Stimulated activated naive B cell treated with anti-CD40 and anti-IgM and Interleukin-4, amounts not matched to agents 10 μg/mL and 1 μg/mL and 100 μg/mL, for 72 hours (primary cell): ENCODE measurements around the gene GRM8.

ENCODE experiments used
- ATAC-seq, 2 donors: fragments of 150-1000 bp; cut with Tn5 transposase; replicated peaks; 2 replicates each; pipeline ENCODE4 v1.10.0; 2021; ENCODE audit warnings: moderate library complexity in 1 of 2
- DNase-seq: peaks from one replicate; pipeline ENCODE4 v3.0.0; 2021
- H3K27ac Mint-ChIP-seq: one replicate; pipeline ENCODE4 v1.8.0; 2022; ENCODE audit warnings: mild to moderate bottlenecking, mixed read lengths
- H3K27me3 Mint-ChIP-seq, 2 donors: one replicate each; pipeline ENCODE4 v1.8.0; 2022; ENCODE audit warnings: mixed read lengths in 2 of 2
- H3K36me3 Mint-ChIP-seq, 2 donors: one replicate each; pipeline ENCODE4 v1.8.0; 2022; ENCODE audit warnings: mixed read lengths in 2 of 2, mild to moderate bottlenecking in 1 of 2
- H3K4me1 Mint-ChIP-seq, 2 donors: one replicate each; pipeline ENCODE4 v1.8.0; 2022; ENCODE audit warnings: mixed read lengths in 2 of 2, mild to moderate bottlenecking in 1 of 2
- H3K4me3 Mint-ChIP-seq, 2 donors: one replicate each; pipeline ENCODE4 v1.8.0; 2022; ENCODE audit warnings: mild to moderate bottlenecking in 2 of 2, mixed read lengths in 2 of 2, moderate library complexity in 1 of 2
- H3K9me3 Mint-ChIP-seq, 2 donors: one replicate each; pipeline ENCODE4 v1.8.0; 2022; ENCODE audit warnings: mixed read lengths in 2 of 2, mild to moderate bottlenecking in 1 of 2

GRM8 gene

DNA sequence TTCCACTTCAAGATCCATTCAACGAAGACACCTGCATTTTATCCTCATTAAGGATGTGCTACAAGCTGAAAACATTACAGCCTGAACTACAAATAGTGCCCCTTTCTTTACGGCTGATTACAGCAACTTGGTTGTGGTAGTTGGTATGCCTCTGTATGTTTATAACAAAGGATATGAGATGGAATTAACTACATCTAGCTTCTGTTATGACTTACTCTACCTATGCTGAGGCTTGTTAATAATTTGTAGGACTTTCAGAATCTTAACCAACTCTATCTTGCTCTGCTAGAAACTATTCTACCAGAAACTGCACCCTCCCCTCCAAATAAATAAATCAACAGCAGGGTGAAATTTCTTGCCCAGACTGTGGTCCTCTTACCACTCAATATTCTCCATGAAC is 448.1 kb downstream of the GRM8 start:
- H3K4me1 Mint-ChIP-seq, result no peaks in the 10 kb centered on the region
- no peaks in the 10 kb centered on the region for H3K27me3 Mint-ChIP-seq
- H3K4me3 Mint-ChIP-seq, result no peak overlapping the region
- H3K27ac Mint-ChIP-seq, result no peak overlapping the region
- ATAC-seq (no peak), DNase-seq (no peak)
- no peaks in the 10 kb centered on the region for H3K9me3 Mint-ChIP-seq
- H3K36me3 Mint-ChIP-seq, result no peaks in the 10 kb centered on the region

DNA sequence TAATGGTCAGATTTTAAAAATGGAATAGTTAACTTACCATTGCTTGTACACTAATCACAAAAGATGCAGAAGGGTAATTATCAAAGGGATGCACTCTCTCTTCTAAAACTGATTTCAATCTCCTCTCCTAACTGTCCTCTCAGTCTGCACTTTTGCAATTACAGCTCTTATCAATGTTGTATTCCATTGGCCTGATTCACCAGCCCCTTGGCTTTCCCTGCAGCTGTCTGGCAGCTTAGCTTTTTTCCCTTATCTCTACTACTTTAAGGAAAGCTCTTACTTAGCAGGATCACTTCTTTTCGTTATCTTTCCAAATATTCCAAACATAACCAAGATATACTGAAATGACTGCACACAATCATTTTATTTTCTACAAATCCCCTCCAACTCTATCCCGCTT is 448.8 kb downstream of the GRM8 start:
- Mint-ChIP-seq H3K36me3 (no peaks in the 10 kb centered on the region), H3K9me3 (no peaks in the 10 kb centered on the region), H3K4me1 (no peaks in the 10 kb centered on the region), H3K4me3 (no peak overlapping the region), H3K27me3 (no peaks in the 10 kb centered on the region), H3K27ac (no peak overlapping the region)
- ATAC-seq (no peak), DNase-seq (no peak)

DNA sequence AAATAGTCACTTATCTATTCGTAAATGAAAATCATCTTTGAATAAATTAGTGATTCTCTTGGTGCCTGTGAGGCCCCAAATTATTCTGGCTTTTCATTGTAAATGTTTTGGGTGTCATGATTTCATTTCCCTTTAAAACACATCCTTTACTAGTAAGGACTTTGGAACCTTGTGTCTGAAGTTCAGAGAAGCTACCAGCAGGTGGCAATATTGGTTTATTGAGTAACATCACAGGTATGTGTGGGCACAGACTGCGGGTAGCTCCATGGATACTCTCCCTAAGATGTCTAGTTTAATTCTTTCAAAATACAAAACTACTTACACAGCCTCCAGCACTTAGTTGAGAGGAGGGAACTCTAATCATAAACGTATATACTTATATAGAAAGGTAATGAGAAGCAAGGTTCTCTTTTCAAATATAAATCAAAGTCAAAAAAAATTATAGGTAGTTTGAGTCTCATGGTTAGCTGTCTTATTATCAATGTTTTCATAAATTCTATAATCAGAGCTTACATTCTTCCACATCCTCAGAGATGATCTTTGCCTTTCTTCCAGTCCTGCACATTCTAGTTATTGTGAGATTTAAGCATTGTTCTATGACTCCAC is 449.6 kb downstream of the GRM8 start:
- H3K27me3 Mint-ChIP-seq, result no peaks in the 10 kb centered on the region
- no peaks in the 10 kb centered on the region for H3K4me1 Mint-ChIP-seq
- H3K27ac Mint-ChIP-seq, result no peak overlapping the region
- no peaks in the 10 kb centered on the region for H3K9me3 Mint-ChIP-seq
- peak; percentile 83 to 84 for ATAC-seq
- DNase-seq, result peak; percentile 23
- H3K36me3 Mint-ChIP-seq, result no peaks in the 10 kb centered on the region
- H3K4me3 Mint-ChIP-seq, result no peak overlapping the region

DNA sequence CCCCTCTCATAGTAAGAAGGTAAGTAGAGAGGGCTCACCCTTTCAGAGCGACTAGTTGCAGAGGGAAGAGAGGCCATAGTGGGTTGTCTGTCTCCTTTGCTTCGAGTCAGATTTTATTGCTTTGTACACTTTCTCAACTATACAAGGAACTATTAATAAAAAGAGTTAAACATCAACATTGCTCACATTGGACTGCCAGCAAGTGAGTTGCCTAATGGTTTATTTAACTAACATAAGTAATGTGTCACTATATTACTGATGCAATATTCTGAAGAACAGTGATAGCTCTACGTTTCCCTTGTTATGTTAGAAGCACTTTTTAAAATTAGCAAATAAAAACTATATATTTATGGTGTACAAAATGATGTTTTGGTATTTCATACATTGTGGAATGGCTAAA is 451.0 kb downstream of the GRM8 start:
- H3K27ac Mint-ChIP-seq, result no peak overlapping the region

DNA sequence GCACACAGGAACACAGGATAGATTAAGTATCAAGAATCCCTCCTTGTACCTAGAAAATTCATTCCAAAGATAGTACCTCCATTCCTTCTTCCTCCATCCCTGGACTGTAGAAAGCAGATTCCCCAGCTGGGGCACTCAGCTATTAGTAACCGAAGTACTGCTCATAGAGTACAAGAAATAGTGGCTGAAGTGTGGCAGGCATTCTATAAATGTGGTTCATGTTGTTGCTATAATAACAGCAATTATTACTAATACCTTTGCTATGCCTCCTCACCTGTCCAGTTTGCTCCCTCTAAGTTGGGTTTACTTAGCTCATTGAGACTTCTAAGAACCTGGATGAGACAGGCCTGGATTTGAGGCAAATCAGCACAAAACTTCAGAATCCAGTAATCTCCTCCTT is 453.2 kb downstream of the GRM8 start:
- H3K27ac Mint-ChIP-seq, result no peak overlapping the region
- no peaks in the 10 kb centered on the region for H3K9me3 Mint-ChIP-seq
- H3K4me1 Mint-ChIP-seq, result no peaks in the 10 kb centered on the region
- ATAC-seq (no peak), DNase-seq (no peak)
- H3K4me3 Mint-ChIP-seq, result no peak overlapping the region
- H3K36me3 Mint-ChIP-seq, result no peaks in the 10 kb centered on the region
- no peaks in the 10 kb centered on the region for H3K27me3 Mint-ChIP-seq

More for the DNA sequence above, 451.0 kb downstream of the GRM8 start:
- no peak overlapping the region for H3K4me3 Mint-ChIP-seq
- ATAC-seq, result no peak
- DNase-seq, result no peak
- H3K27me3 Mint-ChIP-seq, result no peaks in the 10 kb centered on the region
- H3K9me3 Mint-ChIP-seq, result no peaks in the 10 kb centered on the region
- no peaks in the 10 kb centered on the region for H3K36me3 Mint-ChIP-seq
- no peaks in the 10 kb centered on the region for H3K4me1 Mint-ChIP-seq

DNA sequence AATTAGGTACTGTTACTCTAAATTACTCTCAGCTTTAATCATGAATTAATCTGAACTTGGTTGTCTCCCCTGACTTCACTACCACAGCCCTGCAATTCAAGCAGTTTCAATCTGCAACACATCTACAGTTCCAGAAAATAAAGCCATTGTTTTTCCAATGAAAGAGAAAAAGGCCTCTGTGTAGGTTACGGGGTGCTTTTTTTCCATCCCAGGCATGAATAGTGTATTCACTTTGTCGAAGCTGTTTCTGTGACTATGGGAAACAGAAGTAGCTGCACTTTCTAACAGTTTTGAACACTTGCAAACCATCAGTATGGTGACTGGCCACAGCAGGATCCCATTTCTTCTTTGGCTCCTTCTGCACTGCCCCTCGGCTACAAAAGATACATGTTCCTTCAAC is 460.2 kb downstream of the GRM8 start:
- H3K36me3 Mint-ChIP-seq, result no peaks in the 10 kb centered on the region
- no peaks in the 10 kb centered on the region for H3K9me3 Mint-ChIP-seq
- H3K27ac Mint-ChIP-seq, result no peak overlapping the region
- no peaks in the 10 kb centered on the region for H3K4me1 Mint-ChIP-seq
- H3K4me3 Mint-ChIP-seq, result no peak overlapping the region
- H3K27me3 Mint-ChIP-seq, result peaks cover 0 to 5% of the 10 kb centered on the region in 2 donors
- no peak for ATAC-seq
- DNase-seq, result no peak

DNA sequence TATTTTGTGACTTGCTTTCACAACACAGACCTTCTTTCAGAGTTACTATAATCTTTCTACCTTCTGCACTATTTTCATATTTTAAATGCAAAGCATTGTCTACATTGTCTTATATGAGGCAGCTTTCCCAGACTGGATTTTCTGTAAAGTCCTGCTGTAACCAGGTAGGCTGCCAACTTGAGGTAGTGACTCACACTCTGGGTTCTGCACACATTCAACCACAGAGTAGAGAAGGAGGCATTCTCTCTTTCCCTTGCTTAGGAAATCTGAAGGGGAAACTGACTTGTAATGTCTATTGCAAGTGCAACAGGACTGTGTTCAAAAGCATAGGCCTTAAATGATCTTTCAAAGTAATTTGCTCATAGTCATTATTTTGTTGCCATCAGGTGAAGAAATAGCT is 461.4 kb downstream of the GRM8 start:
- Mint-ChIP-seq H3K4me1 (no peaks in the 10 kb centered on the region), H3K36me3 (no peaks in the 10 kb centered on the region), H3K9me3 (no peaks in the 10 kb centered on the region), H3K4me3 (no peak overlapping the region), H3K27ac (no peak overlapping the region), H3K27me3 (peaks cover 0 to 5% of the 10 kb centered on the region in 2 donors)
- no peak for DNase-seq
- no peak for ATAC-seq

DNA sequence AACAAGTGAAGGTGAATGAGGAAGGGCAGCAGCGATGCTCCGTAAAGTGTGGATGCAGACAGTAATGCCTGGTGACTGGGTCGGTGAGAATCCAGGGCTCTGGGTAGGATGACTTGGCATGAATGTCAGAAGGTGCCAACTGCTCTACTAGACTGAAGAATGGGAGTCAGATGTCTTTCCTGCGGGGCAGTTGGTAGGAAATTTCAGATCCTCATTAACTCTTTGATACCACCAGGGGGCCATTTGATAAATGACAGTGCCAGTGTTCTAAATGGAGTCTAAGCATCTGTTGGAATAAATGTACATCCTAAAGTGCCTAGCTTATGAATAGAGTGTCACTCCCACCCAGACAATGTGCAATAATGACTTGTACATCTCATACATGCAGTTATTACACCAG is 462.0 kb downstream of the GRM8 start:
- H3K27me3 Mint-ChIP-seq, result peaks cover 0 to 5% of the 10 kb centered on the region in 2 donors

DNA sequence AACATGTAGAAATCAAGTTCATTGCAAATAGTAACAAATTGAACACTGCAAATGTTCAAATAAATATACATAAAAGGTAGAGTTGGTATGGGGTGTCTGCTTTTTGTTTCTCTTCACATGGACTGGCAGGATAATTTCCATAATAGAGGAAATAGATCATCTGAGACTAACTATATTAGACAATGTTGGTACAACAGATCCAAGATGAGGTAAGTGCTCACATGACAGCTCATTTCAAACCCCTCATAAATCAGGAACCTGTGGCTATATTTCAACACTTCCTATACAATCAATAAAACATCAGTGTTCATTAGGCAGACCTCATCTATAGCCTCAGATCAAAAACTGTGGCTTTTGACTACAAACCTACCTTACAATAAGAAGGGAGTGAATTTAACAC is 469.1 kb downstream of the GRM8 start:
- ATAC-seq (no peak), DNase-seq (no peak)
- Mint-ChIP-seq H3K27ac (no peak overlapping the region), H3K27me3 (no peaks in the 10 kb centered on the region), H3K4me3 (no peak overlapping the region), H3K9me3 (peaks cover 0 to 1% of the 10 kb centered on the region in 2 donors), H3K4me1 (peaks cover 0 to 2% of the 10 kb centered on the region in 2 donors), H3K36me3 (no peaks in the 10 kb centered on the region)

More for the DNA sequence above, 462.0 kb downstream of the GRM8 start:
- Mint-ChIP-seq H3K9me3 (no peaks in the 10 kb centered on the region), H3K27ac (no peak overlapping the region), H3K4me1 (no peaks in the 10 kb centered on the region), H3K4me3 (no peak overlapping the region), H3K36me3 (no peaks in the 10 kb centered on the region)
- ATAC-seq, result no peak
- no peak for DNase-seq

DNA sequence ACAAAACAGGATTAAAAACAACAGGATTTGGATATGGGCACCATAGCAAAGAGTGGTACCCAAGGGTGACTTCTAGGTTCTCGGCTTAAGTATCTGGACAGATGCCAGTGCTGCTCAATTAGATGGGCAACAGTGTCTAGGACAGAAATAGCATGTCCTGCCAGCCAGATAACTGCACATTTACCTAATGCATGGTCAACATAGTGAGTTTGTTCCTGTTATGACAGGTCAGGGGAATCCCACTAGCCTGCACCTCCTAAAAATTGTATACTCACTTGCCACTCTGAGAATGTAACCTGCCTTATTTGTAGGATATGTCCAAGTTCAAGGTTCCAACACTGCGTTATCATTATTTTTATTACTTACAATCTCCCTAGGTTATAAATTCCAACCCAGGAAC is 471.7 kb downstream of the GRM8 start:
- Mint-ChIP-seq H3K9me3 (peaks cover 0 to 1% of the 10 kb centered on the region in 2 donors), H3K4me1 (peaks cover 0 to 2% of the 10 kb centered on the region in 2 donors), H3K4me3 (no peak overlapping the region), H3K36me3 (no peaks in the 10 kb centered on the region), H3K27me3 (no peaks in the 10 kb centered on the region), H3K27ac (no peak overlapping the region)
- DNase-seq (no peak), ATAC-seq (peak in 1 of 2 donors; percentile 45)

DNA sequence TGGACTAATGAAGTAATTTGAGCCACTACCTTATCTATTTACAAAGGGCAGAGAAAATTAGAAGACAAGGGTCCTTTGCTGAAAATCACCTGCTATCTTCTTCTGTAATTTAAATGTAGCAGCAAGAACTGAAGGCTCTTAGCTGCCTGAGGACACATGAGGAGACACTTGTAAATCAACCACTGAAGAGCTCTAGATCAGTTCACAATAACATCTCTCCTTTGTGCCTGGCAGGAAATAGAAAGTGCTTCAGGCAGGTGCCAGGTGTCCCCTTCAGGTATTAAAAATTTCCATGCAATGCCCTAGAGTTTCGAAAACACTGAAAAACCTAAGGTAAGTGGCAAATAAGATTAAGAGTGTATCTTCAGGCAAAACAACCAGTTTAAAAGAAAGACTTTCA is 474.6 kb downstream of the GRM8 start:
- H3K36me3 Mint-ChIP-seq, result no peaks in the 10 kb centered on the region
- DNase-seq, result no peak
- H3K4me3 Mint-ChIP-seq, result no peak overlapping the region
- no peak for ATAC-seq
- H3K9me3 Mint-ChIP-seq, result peaks cover 0 to 1% of the 10 kb centered on the region in 2 donors
- no peaks in the 10 kb centered on the region for H3K27me3 Mint-ChIP-seq
- H3K4me1 Mint-ChIP-seq, result peaks cover 0 to 2% of the 10 kb centered on the region in 2 donors
- no peak overlapping the region for H3K27ac Mint-ChIP-seq

DNA sequence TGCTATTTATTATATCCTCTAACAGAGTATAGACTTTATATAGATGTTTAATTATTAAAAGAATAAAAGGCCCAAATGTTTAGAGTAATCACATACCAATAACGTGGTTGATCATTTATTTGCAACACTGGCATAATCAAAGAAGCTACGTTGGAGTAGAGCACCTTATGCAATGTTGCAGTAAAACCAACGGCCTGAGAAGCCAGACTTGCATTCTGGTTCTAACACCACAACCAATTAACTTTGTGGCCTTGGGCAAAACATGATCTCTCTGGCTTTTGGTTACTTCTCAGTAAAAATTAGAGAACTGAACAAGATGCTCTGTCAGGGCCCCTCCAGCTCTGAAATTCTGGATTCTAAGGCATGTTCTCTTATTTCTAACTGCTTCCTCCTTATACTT is 476.2 kb downstream of the GRM8 start:
- Mint-ChIP-seq H3K9me3 (no peaks in the 10 kb centered on the region), H3K4me3 (no peak overlapping the region), H3K27me3 (no peaks in the 10 kb centered on the region), H3K36me3 (no peaks in the 10 kb centered on the region), H3K27ac (no peak overlapping the region), H3K4me1 (peaks cover 0 to 2% of the 10 kb centered on the region in 2 donors)
- DNase-seq, result no peak
- ATAC-seq, result no peak

DNA sequence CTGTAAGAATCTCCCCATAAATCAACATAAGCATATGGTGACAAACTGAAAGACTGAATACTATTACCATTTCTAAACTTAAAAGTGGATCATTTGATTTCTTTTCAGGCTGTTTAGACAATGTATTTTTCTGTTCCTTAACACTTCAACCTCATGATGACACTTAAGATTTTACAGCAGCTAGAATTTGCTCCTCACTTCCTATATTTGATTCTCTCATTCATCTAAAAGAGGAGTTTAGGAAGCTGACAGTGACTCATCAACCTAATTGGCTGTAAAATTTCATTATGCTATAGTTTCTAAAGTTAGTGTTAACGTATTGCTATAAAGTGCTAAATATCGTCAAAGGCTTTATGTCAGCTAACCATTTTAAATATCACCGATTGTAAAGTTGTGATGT is 478.7 kb downstream of the GRM8 start:
- H3K36me3 Mint-ChIP-seq, result no peaks in the 10 kb centered on the region
- ATAC-seq (no peak), DNase-seq (no peak)
- no peaks in the 10 kb centered on the region for H3K9me3 Mint-ChIP-seq
- H3K4me3 Mint-ChIP-seq, result no peak overlapping the region
- no peaks in the 10 kb centered on the region for H3K4me1 Mint-ChIP-seq
- no peaks in the 10 kb centered on the region for H3K27me3 Mint-ChIP-seq
- H3K27ac Mint-ChIP-seq, result no peak overlapping the region

DNA sequence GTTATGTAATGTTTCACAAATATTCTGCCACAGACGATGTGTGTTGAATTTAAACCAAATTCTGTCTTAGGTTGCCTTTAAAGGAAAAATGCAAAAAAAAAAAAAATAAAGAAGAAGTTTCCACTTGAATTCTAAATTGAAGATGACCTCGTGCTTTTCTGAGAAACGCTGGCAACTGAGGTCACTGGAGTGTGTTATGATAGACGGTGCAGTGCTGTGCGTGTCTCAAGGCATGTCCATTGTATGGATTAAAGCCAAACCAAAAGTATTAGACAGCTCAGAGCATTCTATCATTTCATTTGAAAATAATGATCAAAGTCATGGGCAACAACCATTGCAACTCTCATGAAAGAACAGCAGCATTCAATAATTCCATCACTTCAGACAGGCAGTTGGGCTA is 483.9 kb downstream of the GRM8 start:
- Mint-ChIP-seq H3K4me1 (no peaks in the 10 kb centered on the region), H3K9me3 (no peaks in the 10 kb centered on the region), H3K36me3 (no peaks in the 10 kb centered on the region), H3K27ac (no peak overlapping the region), H3K27me3 (no peaks in the 10 kb centered on the region), H3K4me3 (no peak overlapping the region)
- ATAC-seq, result no peak
- DNase-seq, result no peak

DNA sequence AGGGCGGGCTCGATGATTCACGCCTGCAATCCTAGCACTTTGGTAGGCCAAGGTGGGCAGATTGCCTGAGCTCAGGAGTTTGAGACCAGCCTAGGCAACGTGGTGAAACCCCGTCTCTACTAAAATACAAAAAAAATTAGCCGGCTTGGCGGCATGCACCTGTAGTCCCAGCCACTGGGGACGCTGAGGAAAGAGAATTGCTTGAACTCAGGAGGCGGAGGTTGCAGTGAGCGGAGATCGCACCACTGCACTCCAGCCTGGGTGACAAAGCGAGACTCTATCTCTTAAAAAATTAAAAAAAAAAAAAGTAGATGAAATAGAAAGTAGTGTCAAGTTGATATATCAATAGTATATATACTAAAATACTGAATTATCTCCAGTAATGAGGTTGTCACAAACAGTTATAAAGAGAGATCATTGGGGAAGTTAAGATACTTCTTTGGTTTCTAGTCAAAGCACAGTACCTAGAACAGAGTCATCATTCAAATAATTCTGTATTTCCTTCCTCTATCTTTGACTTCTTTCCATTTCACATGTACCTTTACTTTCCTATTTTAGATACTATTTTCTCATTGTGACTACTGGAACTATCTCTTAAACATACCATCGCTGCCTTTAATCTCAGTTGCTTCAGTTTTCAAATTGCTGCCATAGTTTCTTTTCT is 491.7 kb downstream of the GRM8 start:
- no peak overlapping the region for H3K27ac Mint-ChIP-seq
- no peaks in the 10 kb centered on the region for H3K27me3 Mint-ChIP-seq
- DNase-seq (no peak), ATAC-seq (no peak)
- no peaks in the 10 kb centered on the region for H3K9me3 Mint-ChIP-seq
- no peak overlapping the region for H3K4me3 Mint-ChIP-seq
- no peaks in the 10 kb centered on the region for H3K36me3 Mint-ChIP-seq
- H3K4me1 Mint-ChIP-seq, result no peaks in the 10 kb centered on the region
